Measurements from ENCODE around the gene MINDY4.

MINDY4 gene

GRCh38 chr7:30757342-30757692, 13.9 kb upstream of the MINDY4 start:
- no peak for TF ChIP-seq CTCF (IDR thresholded peaks at IDR 0.05; ENCODE audit: control insufficient read depth, insufficient read depth, low read depth, low read length, missing control alignments)
- DNase-seq (ENCODE audit: low read depth), result no peak
- no peak overlapping the region for H3K4me3 ChIP-seq (ENCODE audit: control insufficient read depth, low read depth, low read length)

GRCh38 chr7:30760514-30761213, 10.6 kb upstream of the MINDY4 start:
- no peak overlapping the region for H3K4me3 ChIP-seq (ENCODE audit: control insufficient read depth, low read depth, low read length)
- no peak for DNase-seq (ENCODE audit: low read depth)
- no peak for TF ChIP-seq CTCF (IDR thresholded peaks at IDR 0.05; ENCODE audit: control insufficient read depth, insufficient read depth, low read depth, low read length, missing control alignments)

GRCh38 chr7:30761214-30762156, 9.7 kb upstream of the MINDY4 start:
- TF ChIP-seq CTCF (IDR thresholded peaks at IDR 0.05; ENCODE audit: control insufficient read depth, insufficient read depth, low read depth, low read length, missing control alignments), result no peak
- H3K4me3 ChIP-seq (ENCODE audit: control insufficient read depth, low read depth, low read length), result no peak overlapping the region
- DNase-seq (ENCODE audit: low read depth), result no peak

- DNase-seq (ENCODE audit: low read depth), result no peak
- no peak for TF ChIP-seq CTCF (IDR thresholded peaks at IDR 0.05; ENCODE audit: control insufficient read depth, insufficient read depth, low read depth, low read length, missing control alignments)
- no peak overlapping the region for H3K4me3 ChIP-seq (ENCODE audit: control insufficient read depth, low read depth, low read length)
Observed at GRCh38 chr7:30764030-30764975, 6.9 kb upstream of the MINDY4 start.

- no peak for DNase-seq (ENCODE audit: low read depth)
- no peak overlapping the region for H3K4me3 ChIP-seq (ENCODE audit: control insufficient read depth, low read depth, low read length)
- no peak for TF ChIP-seq CTCF (IDR thresholded peaks at IDR 0.05; ENCODE audit: control insufficient read depth, insufficient read depth, low read depth, low read length, missing control alignments)
Observed at GRCh38 chr7:30765408-30765807, 5.8 kb upstream of the MINDY4 start.

GRCh38 chr7:30770845-30771173, 408 bp upstream of the MINDY4 start:
- TF ChIP-seq CTCF (IDR thresholded peaks at IDR 0.05; ENCODE audit: control insufficient read depth, insufficient read depth, low read depth, low read length, missing control alignments), result no peak
- peak overlapping the region; percentile 78 for H3K4me3 ChIP-seq (ENCODE audit: control insufficient read depth, low read depth, low read length)
- no peak for DNase-seq (ENCODE audit: low read depth)
